NB4 (cell line): ENCODE data around the gene UGT1A4.

Experiments used
- DNase-seq: peaks from one replicate; pipeline ENCODE4 v3.0.0; 2010; ENCODE audit warnings: low read depth
- H3K4me3 ChIP-seq: one replicate; pipeline ENCODE4 v1.5.1; 2011; ENCODE audit warnings: mild to moderate bottlenecking, low read depth, low read length, moderate library complexity
- CTCF ChIP-seq: IDR thresholded peaks from one replicate; pipeline ENCODE4 v1.5.1; 2012; ENCODE audit warnings: low read depth, low read length
- MAX ChIP-seq: IDR thresholded peaks from 2 replicates; pipeline ENCODE4 v1.6.1; 2011; ENCODE audit warnings: low read depth, low read length
- MYC ChIP-seq: IDR thresholded peaks from 2 replicates; pipeline ENCODE4 v1.6.1; 2011; ENCODE audit warnings: low read depth, low read length
- POLR2A ChIP-seq: IDR thresholded peaks from 2 replicates; pipeline ENCODE4 v1.6.1; 2011; ENCODE audit warnings: mild to moderate bottlenecking; ENCODE audit not compliant: insufficient read length; ENCODE audit errors: extremely low read depth

UGT1A4 gene

GRCh38 chr2:233691443-233692433 lies 26.8 kb upstream of the UGT1A4 start:
- no peak for DNase-seq
- H3K4me3 ChIP-seq, result no peak overlapping the region
- TF ChIP-seq MAX (no peak), CTCF (no peak), MYC (no peak), POLR2A (no peak)

- no peak for DNase-seq
Measured at GRCh38 chr2:233692648-233693047, 25.9 kb upstream of the UGT1A4 start, which contains the start of gene UGT1A6. Gene UGT1A6 (plus strand): TSS chr2:233692890. CDS start chr2:233693005, 115 bp downstream.

GRCh38 chr2:233693963-233694362 lies 24.6 kb upstream of the UGT1A4 start:
- H3K4me3 ChIP-seq, result no peak overlapping the region
- TF ChIP-seq MYC (no peak), CTCF (no peak), MAX (no peak), POLR2A (no peak)
- DNase-seq, result no peak

More at GRCh38 chr2:233692648-233693047, 25.9 kb upstream of the UGT1A4 start, which contains the start of gene UGT1A6:
- TF ChIP-seq MYC (no peak), CTCF (no peak), MAX (no peak), POLR2A (no peak)
- H3K4me3 ChIP-seq, result no peak within 1 kb of the TSS

GRCh38 chr2:233698740-233699139 lies 19.8 kb upstream of the UGT1A4 start:
- no peak for DNase-seq
- TF ChIP-seq CTCF, result no peak
- no peak for TF ChIP-seq POLR2A
- TF ChIP-seq MAX, result no peak
- no peak for TF ChIP-seq MYC
- H3K4me3 ChIP-seq, result no peak overlapping the region

- H3K4me3 ChIP-seq, result no peak overlapping the region
- no peak for DNase-seq
- no peak for TF ChIP-seq CTCF
- no peak for TF ChIP-seq MAX
- no peak for TF ChIP-seq MYC
- no peak for TF ChIP-seq POLR2A
Measured at GRCh38 chr2:233699424-233700027, 19.0 kb upstream of the UGT1A4 start.
